Hepatocyte (in vitro differentiated cells): ENCODE data around the gene TTC39B.

ENCODE experiments used
- EZH2 ChIP-seq: fragments of 200-600 bp; sonication (generic); IDR thresholded peaks from 2 replicates; pipeline ENCODE4 v1.6.1; 2016; ENCODE audit warnings: antibody characterized with exemption, mild to moderate bottlenecking, borderline replicate concordance
- TF ChIP-seq, protein P1 (sequence below): fragments of 200-600 bp; sonication (generic); IDR thresholded peaks from 2 replicates; pipeline ENCODE4 v1.5.1; 2016; ENCODE audit warnings: antibody characterized with exemption, mild to moderate bottlenecking; ENCODE audit not compliant: poor library complexity

DNA sequence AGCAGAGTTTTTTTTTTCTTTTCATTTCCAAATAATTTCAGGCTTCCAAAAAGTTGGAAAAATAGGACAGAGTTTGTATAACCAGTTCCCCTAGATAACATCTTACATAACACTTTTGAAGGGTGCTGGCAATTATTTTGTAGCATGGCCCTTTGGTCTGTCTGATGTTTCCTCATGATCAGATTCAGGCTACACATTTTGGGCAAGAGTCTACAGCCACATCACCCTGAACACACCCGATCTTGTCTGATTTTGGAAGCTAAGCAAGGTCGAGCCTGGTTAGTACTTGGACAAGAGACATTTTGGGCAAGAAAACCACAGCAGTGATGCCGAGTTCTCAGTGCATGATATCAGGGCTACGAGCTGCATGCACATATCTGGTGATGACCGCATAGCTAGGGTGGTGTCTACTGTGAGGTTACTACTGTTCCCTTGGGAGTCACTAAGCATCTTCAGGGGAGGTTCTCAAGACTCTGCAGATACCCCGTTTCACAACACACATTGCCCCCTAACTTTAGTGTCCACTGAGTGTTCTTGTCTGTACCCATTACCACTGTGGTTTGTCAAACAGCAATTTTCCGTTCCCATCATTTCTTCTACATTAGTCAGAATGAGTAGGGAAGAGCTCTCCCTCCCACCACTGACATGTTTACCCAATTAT is 86.2 kb downstream of the TTC39B start:
- TF ChIP-seq, protein P1, sequence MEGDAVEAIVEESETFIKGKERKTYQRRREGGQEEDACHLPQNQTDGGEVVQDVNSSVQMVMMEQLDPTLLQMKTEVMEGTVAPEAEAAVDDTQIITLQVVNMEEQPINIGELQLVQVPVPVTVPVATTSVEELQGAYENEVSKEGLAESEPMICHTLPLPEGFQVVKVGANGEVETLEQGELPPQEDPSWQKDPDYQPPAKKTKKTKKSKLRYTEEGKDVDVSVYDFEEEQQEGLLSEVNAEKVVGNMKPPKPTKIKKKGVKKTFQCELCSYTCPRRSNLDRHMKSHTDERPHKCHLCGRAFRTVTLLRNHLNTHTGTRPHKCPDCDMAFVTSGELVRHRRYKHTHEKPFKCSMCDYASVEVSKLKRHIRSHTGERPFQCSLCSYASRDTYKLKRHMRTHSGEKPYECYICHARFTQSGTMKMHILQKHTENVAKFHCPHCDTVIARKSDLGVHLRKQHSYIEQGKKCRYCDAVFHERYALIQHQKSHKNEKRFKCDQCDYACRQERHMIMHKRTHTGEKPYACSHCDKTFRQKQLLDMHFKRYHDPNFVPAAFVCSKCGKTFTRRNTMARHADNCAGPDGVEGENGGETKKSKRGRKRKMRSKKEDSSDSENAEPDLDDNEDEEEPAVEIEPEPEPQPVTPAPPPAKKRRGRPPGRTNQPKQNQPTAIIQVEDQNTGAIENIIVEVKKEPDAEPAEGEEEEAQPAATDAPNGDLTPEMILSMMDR, result no peak
- no peak for TF ChIP-seq EZH2
